HG03103 (cell line): ENCODE results near the gene ZNF496.
"Not testable (repeated sequence)": the region's sequence is repeated elsewhere in the genome, so short reads cannot be mapped to it uniquely, and the experiment has no call there.

Experiments
- ATAC-seq: cut with Tn5 transposase; IDR thresholded peaks from one replicate; pipeline ENCODE4 v1.9.1; 2021; ENCODE audit warnings: low read depth; ENCODE audit not compliant: unreplicated experiment

ZNF496 gene

DNA sequence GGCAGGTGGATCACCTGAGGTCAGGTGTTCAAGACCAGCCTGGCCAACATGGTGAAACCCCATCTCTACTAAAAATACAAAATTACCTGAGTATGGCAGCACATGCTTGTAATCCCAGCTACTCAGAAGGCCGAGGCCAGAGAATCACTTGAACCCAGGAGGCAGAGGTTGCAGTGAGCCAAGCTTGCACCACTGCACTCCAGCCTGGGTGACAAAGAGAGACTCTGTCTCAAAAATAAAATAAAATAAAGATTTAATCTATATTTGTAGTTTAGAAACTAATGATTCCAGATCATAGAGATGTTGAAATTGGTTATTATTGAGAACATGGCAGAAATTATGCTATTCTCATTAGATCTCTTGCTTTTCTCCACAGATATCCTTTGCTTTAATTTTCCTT, 75.9 kb downstream of the ZNF496 start, which contains the start of gene VN1R5:
TSS of gene VN1R5 (plus strand) at position 301 of the 400 bp plus-strand sequence.
- ATAC-seq = not testable (repeated sequence)

DNA sequence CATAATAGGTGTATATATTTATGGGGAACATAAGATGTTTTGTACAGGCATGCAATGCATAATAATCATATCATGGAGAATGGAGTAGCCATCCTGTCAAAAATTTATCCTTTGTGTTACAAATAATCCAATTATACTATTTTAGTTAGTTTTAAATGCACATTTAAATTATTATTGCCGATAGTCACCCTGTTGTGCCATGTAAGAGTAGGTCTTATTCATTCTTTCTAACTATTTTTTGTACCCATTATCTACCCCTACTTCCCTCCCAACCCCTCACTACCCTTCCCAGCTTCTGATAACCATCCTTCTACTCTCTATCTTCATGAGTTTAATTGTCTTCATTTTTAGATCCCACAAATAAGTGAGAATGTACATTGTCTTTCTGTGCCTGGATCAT, 84.1 kb downstream of the ZNF496 start:
- ATAC-seq = no peak
